Cardiac muscle cell (in vitro differentiated cells and primary cell): Measurements from ENCODE around the gene RASA3. TPM values are rescaled to one million over a fixed set of nuclear protein-coding genes. Genes with fewer than 3 reads are reported as not detected.

Experiments used
- DNase-seq, 2 donors: peaks; one replicate each; pipeline versions ENCODE4 v3.0.0 to v3.0.0-alpha.2; 2010 to 2017; ENCODE audit warnings: low read depth in 1 of 2, low spot score in 1 of 2
- H3K27ac ChIP-seq: fragments of 200-600 bp; sonication (generic); 2 replicates; pipeline ENCODE4 v1.5.1; 2016
- H3K27me3 ChIP-seq: fragments of 200-600 bp; sonication (generic); 2 replicates; pipeline ENCODE4 v1.6.0; 2016; ENCODE audit warnings: control low read depth
- H3K36me3 ChIP-seq: fragments of 200-600 bp; sonication (generic); 2 replicates; pipeline ENCODE4 v1.5.1; 2016; ENCODE audit warnings: control low read depth
- H3K4me1 ChIP-seq: fragments of 200-600 bp; sonication (generic); 2 replicates; pipeline ENCODE4 v1.8.1; 2017; ENCODE audit warnings: low read depth, mild to moderate bottlenecking, mixed run types
- H3K4me3 ChIP-seq: fragments of 200-600 bp; sonication (generic); 2 replicates; pipeline ENCODE4 v1.5.1; 2016; ENCODE audit warnings: mild to moderate bottlenecking
- H3K9me3 ChIP-seq: fragments of 200-600 bp; sonication (generic); 2 replicates; pipeline ENCODE4 v1.5.1; 2017; ENCODE audit warnings: low read depth, mild to moderate bottlenecking, control low read depth
- polyA plus RNA-seq: library from polyadenylated mRNA; unstranded; fragments of >200 nt; fragmentation: Nextera tagmentation; extraction: Ambion mirVana; gene quantifications from 2 replicates; pipeline ENCODE4 v1.2.1, GENCODE V29; 2016
- total RNA-seq: library from RNA; depleted of rRNA; stranded (reverse); fragments of >200 nt; gene quantifications from 2 replicates; pipeline ENCODE4 v1.2.3, GENCODE V29; 2016
- TF ChIP-seq, protein P1 (sequence below): IDR thresholded peaks from 2 replicates; pipeline ENCODE4 v1.5.1; 2012; ENCODE audit warnings: low read depth, mild to moderate bottlenecking, low read length

The RASA3 gene
- total and polyA plus RNA-seq, 2 experiments from 2014 or later: 14.0 to 26.0 TPM

GRCh38 chr13:114065141-114065925 lies 67.1 kb downstream of the RASA3 start:
- peak; percentile 48 to 97 for DNase-seq
- TF ChIP-seq, protein P1, sequence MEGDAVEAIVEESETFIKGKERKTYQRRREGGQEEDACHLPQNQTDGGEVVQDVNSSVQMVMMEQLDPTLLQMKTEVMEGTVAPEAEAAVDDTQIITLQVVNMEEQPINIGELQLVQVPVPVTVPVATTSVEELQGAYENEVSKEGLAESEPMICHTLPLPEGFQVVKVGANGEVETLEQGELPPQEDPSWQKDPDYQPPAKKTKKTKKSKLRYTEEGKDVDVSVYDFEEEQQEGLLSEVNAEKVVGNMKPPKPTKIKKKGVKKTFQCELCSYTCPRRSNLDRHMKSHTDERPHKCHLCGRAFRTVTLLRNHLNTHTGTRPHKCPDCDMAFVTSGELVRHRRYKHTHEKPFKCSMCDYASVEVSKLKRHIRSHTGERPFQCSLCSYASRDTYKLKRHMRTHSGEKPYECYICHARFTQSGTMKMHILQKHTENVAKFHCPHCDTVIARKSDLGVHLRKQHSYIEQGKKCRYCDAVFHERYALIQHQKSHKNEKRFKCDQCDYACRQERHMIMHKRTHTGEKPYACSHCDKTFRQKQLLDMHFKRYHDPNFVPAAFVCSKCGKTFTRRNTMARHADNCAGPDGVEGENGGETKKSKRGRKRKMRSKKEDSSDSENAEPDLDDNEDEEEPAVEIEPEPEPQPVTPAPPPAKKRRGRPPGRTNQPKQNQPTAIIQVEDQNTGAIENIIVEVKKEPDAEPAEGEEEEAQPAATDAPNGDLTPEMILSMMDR: no peak
- H3K36me3 ChIP-seq: no peaks in the 10 kb centered on the region
- peaks cover 24% of the 10 kb centered on the region for H3K4me1 ChIP-seq
- H3K9me3 ChIP-seq: no peaks in the 10 kb centered on the region
- H3K27ac ChIP-seq: peak overlapping the region; percentile 41
- H3K27me3 ChIP-seq: no peaks in the 10 kb centered on the region
- no peak overlapping the region for H3K4me3 ChIP-seq

GRCh38 chr13:114064450-114065140 lies 67.8 kb downstream of the RASA3 start:
- TF ChIP-seq, protein P1: no peak
- H3K9me3 ChIP-seq: no peaks in the 10 kb centered on the region
- no peak overlapping the region for H3K4me3 ChIP-seq
- H3K36me3 ChIP-seq: no peaks in the 10 kb centered on the region
- H3K4me1 ChIP-seq: peaks cover 24% of the 10 kb centered on the region
- peak in 1 of 2 donors; percentile 60 for DNase-seq
- H3K27ac ChIP-seq: peak overlapping the region; percentile 41
- H3K27me3 ChIP-seq: no peaks in the 10 kb centered on the region

GRCh38 chr13:114063545-114064449 lies 68.6 kb downstream of the RASA3 start:
- H3K27ac ChIP-seq: no peak overlapping the region
- TF ChIP-seq, protein P1: no peak
- DNase-seq: peak in 1 of 2 donors; percentile 63
- peaks cover 19% of the 10 kb centered on the region for H3K4me1 ChIP-seq
- H3K4me3 ChIP-seq: no peak overlapping the region
- no peaks in the 10 kb centered on the region for H3K9me3 ChIP-seq
- no peaks in the 10 kb centered on the region for H3K27me3 ChIP-seq
- H3K36me3 ChIP-seq: no peaks in the 10 kb centered on the region

- H3K4me3 ChIP-seq: no peak overlapping the region
- DNase-seq: peak in 1 of 2 donors; percentile 31
- TF ChIP-seq, protein P1: no peak
- no peaks in the 10 kb centered on the region for H3K9me3 ChIP-seq
- H3K27me3 ChIP-seq: no peaks in the 10 kb centered on the region
- peaks cover 16% of the 10 kb centered on the region for H3K4me1 ChIP-seq
- H3K36me3 ChIP-seq: no peaks in the 10 kb centered on the region
- H3K27ac ChIP-seq: no peak overlapping the region
Measured at GRCh38 chr13:114062754-114063153, 69.7 kb downstream of the RASA3 start.

GRCh38 chr13:114062341-114062740 lies 70.1 kb downstream of the RASA3 start:
- TF ChIP-seq, protein P1: no peak
- H3K9me3 ChIP-seq: no peaks in the 10 kb centered on the region
- no peak overlapping the region for H3K27ac ChIP-seq
- H3K27me3 ChIP-seq: no peaks in the 10 kb centered on the region
- no peak overlapping the region for H3K4me3 ChIP-seq
- no peak for DNase-seq
- H3K36me3 ChIP-seq: no peaks in the 10 kb centered on the region
- H3K4me1 ChIP-seq: peaks cover 16% of the 10 kb centered on the region
